Naive thymus-derived CD4-positive, alpha-beta T cell (primary cell): Measurements from ENCODE around the gene OSBPL6. TPM values are rescaled to one million over a fixed set of nuclear protein-coding genes. Genes with fewer than 3 reads are reported as not detected.

Experiments
- ATAC-seq: fragments of 150-1000 bp; cut with Tn5 transposase; 2 replicates; pipeline ENCODE4 v1.10.0; 2021; ENCODE audit warnings: mild to moderate bottlenecking, moderate library complexity
- CTCF ChIA-PET: fragments of 350-600 bp; sonication (Branson Sonifier 250); formaldehyde crosslinking; loops from one replicate; lab custom pipeline; 2021; ENCODE audit warnings: antibody characterized with exemption; lab: Charles Lee
- POLR2A ChIA-PET: fragments of 350-600 bp; sonication (Branson Sonifier 250); formaldehyde crosslinking; loops from one replicate; lab custom pipeline; 2021; ENCODE audit warnings: antibody characterized with exemption, inconsistent platforms; lab: Charles Lee
- DNase-seq, 9 donors: peaks; one replicate each; pipeline versions ENCODE4 v3.0.0 to v3.0.0-alpha.2; 2020 to 2022; ENCODE audit warnings: mixed read lengths in 1 of 9
- H3K27ac ChIP-seq: one replicate; pipeline ENCODE4 v1.7.0; 2013; ENCODE audit warnings: mild to moderate bottlenecking, low read depth, low read length, moderate library complexity
- H3K27me3 ChIP-seq, 2 donors: one replicate each; pipeline ENCODE4 v1.7.0; 2013; ENCODE audit warnings: low read length in 2 of 2, mild to moderate bottlenecking in 2 of 2, moderate library complexity in 2 of 2; ENCODE audit not compliant: control insufficient read depth in 2 of 2, insufficient read depth in 2 of 2
- H3K36me3 ChIP-seq, 3 experiments: 1 replicate in 2 of 3; 2 replicates in 1 of 3; pipeline ENCODE4 v1.7.0; 2013; ENCODE audit warnings: low read length in 3 of 3, mild to moderate bottlenecking in 3 of 3, moderate library complexity in 1 of 3; ENCODE audit not compliant: insufficient read depth in 3 of 3, control insufficient read depth in 2 of 3
- H3K4me1 ChIP-seq, 2 donors: one replicate each; pipeline ENCODE4 v1.7.0; 2013; ENCODE audit warnings: low read length in 2 of 2, mild to moderate bottlenecking in 2 of 2, moderate library complexity in 1 of 2; ENCODE audit not compliant: control insufficient read depth in 2 of 2, insufficient read depth in 2 of 2
- H3K4me3 ChIP-seq: 2 replicates; pipeline ENCODE4 v1.7.0; 2013; ENCODE audit warnings: mild to moderate bottlenecking, low read length
- H3K9me3 ChIP-seq, 3 experiments: 1 replicate in 2 of 3; 2 replicates in 1 of 3; pipeline ENCODE4 v1.7.0; 2013; ENCODE audit warnings: low read length in 3 of 3; ENCODE audit not compliant: control insufficient read depth in 2 of 3
- H3K27ac Mint-ChIP-seq, 9 donors: one replicate each; pipeline ENCODE4 v1.8.0; 2020 to 2022; ENCODE audit warnings: mixed read lengths in 9 of 9, mild to moderate bottlenecking in 8 of 9, moderate library complexity in 5 of 9, inconsistent platforms in 2 of 9
- H3K27me3 Mint-ChIP-seq, 5 donors: one replicate each; pipeline ENCODE4 v1.8.0; 2021 to 2022; ENCODE audit warnings: mixed read lengths in 5 of 5, mild to moderate bottlenecking in 1 of 5
- H3K36me3 Mint-ChIP-seq, 5 donors: one replicate each; pipeline ENCODE4 v1.8.0; 2020 to 2022; ENCODE audit warnings: mixed read lengths in 5 of 5, mild to moderate bottlenecking in 3 of 5, inconsistent platforms in 1 of 5
- H3K4me1 Mint-ChIP-seq, 7 donors: one replicate each; pipeline ENCODE4 v1.8.0; 2020 to 2022; ENCODE audit warnings: mixed read lengths in 7 of 7, mild to moderate bottlenecking in 3 of 7, inconsistent platforms in 1 of 7
- H3K4me3 Mint-ChIP-seq, 10 donors: one replicate each; pipeline ENCODE4 v1.8.0; 2020 to 2022; ENCODE audit warnings: mild to moderate bottlenecking in 10 of 10, mixed read lengths in 10 of 10, moderate library complexity in 6 of 10, inconsistent platforms in 2 of 10
- H3K9me3 Mint-ChIP-seq, 11 donors: one replicate each; pipeline ENCODE4 v1.8.0; 2020 to 2022; ENCODE audit warnings: mixed read lengths in 11 of 11, mild to moderate bottlenecking in 4 of 11, inconsistent platforms in 1 of 11, moderate library complexity in 1 of 11
- intact Hi-C, 2 donors: fragments of 100-400 bp; cut with micrococcal nuclease; formaldehyde crosslinking; loops; one replicate each; pipeline ENCODE4 v1.15.1; 2023
- polyA plus RNA-seq, 2 donors: library from polyadenylated mRNA; unstranded; fragments of 300-500 nt; fragmentation: Illumina TruSeq; gene quantifications; one replicate each; pipeline ENCODE4 v1.2.3, GENCODE V29; 2021
- total RNA-seq, 6 experiments: library from RNA in 5 of 6; stranded (reverse) in 5 of 6; gene quantifications; 1 replicate in 5 of 6; 2 replicates in 1 of 6; pipeline ENCODE4 v1.2.3 and lab custom pipeline; 2021 to 2026

Gene OSBPL6
- total and polyA plus RNA-seq, 7 experiments from 2014 or later: 0.05 to 1.1 (median 0.48) TPM; not detected in 2

DNA sequence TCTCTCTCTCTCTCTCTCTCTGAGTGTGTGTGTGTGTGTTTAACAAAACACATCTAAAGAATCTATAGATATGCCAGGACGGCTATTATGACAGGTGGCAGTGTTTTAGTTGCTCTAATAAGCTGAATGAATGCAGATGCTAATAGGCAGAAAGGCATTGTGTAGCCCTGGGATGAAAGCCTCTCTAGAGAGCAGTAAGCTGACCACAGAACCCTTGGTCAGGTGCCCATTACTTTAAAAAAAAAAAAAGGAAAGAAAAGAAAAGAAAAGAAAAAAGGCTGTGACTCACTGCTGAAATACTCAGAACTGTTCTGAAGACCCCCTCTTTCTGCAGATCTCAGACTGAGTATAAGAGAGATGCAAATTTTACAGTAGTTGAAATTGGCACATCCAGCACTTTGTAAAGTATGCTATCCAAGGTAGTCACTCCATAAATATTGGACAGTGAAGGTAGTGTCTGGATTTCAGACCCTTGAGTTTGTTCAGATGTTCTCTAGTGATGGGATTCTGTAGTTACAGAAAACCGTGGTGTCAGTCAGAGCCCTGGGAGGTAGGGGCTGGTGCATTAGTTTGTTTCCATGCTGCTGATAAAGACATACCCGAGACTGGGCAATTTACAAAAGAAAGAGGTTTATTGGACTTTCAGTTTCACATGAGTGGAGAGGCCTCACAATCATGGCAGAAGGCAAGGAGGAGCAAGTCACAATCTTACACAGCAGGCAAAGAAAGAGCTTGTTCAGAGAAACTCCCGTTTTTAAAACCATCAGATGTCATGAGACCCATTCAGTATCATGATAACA, 30.9 kb downstream of the OSBPL6 start:
- intact Hi-C loops: no loop called here
- ChIA-PET CTCF (no interaction called here), POLR2A (no interaction called here)
- no peaks in the 10 kb centered on the region for H3K4me1 ChIP-seq
- Mint-ChIP-seq H3K4me3 (no peak overlapping the region), H3K27ac (no peak overlapping the region), H3K4me1 (no peaks in the 10 kb centered on the region), H3K9me3 (no peaks in the 10 kb centered on the region), H3K36me3 (no peaks in the 10 kb centered on the region), H3K27me3 (peaks cover 24 to 46% (median 40%) of the 10 kb centered on the region in 5 donors)
- no peak overlapping the region for H3K27ac ChIP-seq
- H3K9me3 ChIP-seq: no peaks in the 10 kb centered on the region
- no peaks in the 10 kb centered on the region for H3K36me3 ChIP-seq
- no peak overlapping the region for H3K4me3 ChIP-seq
- DNase-seq: no peak
- no peak for ATAC-seq
- H3K27me3 ChIP-seq: no peaks in the 10 kb centered on the region

DNA sequence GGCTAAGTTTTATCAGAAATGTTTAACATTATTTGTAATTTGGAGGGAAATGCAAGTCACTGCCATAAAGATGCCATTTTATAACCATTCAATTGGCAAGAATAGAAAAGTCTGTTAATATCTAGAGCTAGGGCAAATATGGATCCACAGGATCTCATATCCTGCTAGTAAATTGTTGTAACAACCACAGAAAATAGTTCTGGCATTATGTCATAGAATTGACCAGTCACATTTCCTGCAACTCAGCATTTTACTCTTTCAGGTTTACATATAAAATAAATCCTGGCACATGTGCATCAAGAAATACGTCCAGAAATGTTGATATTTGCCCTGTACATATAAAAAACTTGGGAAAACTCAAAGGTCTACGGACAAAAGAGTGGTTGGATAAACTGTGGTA, 32.9 kb downstream of the OSBPL6 start:
- no peak overlapping the region for H3K4me3 ChIP-seq
- Mint-ChIP-seq H3K27ac (no peak overlapping the region), H3K9me3 (no peaks in the 10 kb centered on the region), H3K27me3 (peaks cover 17 to 34% (median 31%) of the 10 kb centered on the region in 5 donors), H3K4me1 (peaks cover 0 to 3% (median 0%) of the 10 kb centered on the region in 7 donors), H3K4me3 (no peak overlapping the region), H3K36me3 (no peaks in the 10 kb centered on the region)
- no peaks in the 10 kb centered on the region for H3K9me3 ChIP-seq
- no peak for ATAC-seq
- H3K4me1 ChIP-seq: no peaks in the 10 kb centered on the region
- DNase-seq: no peak
- CTCF ChIA-PET: no interaction called here
- H3K27me3 ChIP-seq: no peaks in the 10 kb centered on the region
- H3K27ac ChIP-seq: no peak overlapping the region
- POLR2A ChIA-PET: no interaction called here
- H3K36me3 ChIP-seq: no peaks in the 10 kb centered on the region
- intact Hi-C loops: no loop called here

DNA sequence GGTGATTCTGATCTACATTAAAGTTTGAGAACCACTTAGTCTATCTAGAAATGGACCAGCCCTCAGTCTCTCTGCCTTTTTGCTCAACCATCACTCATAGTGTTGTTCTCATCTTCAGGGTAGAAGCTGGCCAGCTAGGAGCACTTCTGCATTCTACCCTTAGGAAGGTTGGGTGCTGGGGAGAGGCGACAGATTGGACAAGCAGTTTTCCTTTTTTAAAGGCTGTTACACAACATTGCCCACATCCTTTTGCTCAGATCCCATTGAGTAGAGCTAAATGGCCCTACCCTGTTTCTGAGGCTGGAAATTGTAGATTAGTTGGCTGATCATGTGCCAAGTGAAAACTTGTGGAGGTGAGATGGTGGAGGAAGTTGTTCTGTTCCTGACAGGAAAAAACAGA, 35.6 kb downstream of the OSBPL6 start:
- POLR2A ChIA-PET: no interaction called here
- H3K4me3 ChIP-seq: no peak overlapping the region
- peaks cover 1 to 25% (median 17%) of the 10 kb centered on the region in 5 donors for H3K27me3 Mint-ChIP-seq
- no peak overlapping the region for H3K27ac Mint-ChIP-seq
- H3K36me3 Mint-ChIP-seq: no peaks in the 10 kb centered on the region
- ATAC-seq (no peak), DNase-seq (no peak)
- H3K9me3 ChIP-seq: no peaks in the 10 kb centered on the region
- H3K4me3 Mint-ChIP-seq: no peak overlapping the region
- intact Hi-C loops: no loop called here
- H3K27me3 ChIP-seq: no peaks in the 10 kb centered on the region
- no peak overlapping the region for H3K27ac ChIP-seq
- H3K4me1 Mint-ChIP-seq: peaks cover 0 to 3% (median 0%) of the 10 kb centered on the region in 7 donors
- no peaks in the 10 kb centered on the region for H3K9me3 Mint-ChIP-seq
- H3K36me3 ChIP-seq: no peaks in the 10 kb centered on the region
- CTCF ChIA-PET: no interaction called here
- no peaks in the 10 kb centered on the region for H3K4me1 ChIP-seq

DNA sequence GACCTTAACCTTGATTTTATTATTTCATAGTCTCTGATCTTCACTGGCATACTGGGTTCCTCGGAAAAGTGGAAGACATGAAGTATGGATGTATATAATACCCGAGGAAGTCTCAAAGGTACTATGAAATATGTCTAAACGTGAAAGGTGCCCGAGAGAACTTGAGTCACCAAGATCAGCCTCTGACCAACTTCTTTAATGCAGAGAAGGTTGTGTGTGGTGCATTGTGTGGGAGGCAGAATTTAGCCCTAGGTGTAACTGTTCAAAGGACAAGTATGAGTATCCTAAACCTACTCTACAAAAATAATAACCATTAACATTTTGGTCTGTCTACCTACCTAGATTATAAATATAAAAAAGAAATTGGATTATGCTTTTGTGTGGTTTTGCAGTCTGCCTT, 36.1 kb downstream of the OSBPL6 start:
- no peak for DNase-seq

DNA sequence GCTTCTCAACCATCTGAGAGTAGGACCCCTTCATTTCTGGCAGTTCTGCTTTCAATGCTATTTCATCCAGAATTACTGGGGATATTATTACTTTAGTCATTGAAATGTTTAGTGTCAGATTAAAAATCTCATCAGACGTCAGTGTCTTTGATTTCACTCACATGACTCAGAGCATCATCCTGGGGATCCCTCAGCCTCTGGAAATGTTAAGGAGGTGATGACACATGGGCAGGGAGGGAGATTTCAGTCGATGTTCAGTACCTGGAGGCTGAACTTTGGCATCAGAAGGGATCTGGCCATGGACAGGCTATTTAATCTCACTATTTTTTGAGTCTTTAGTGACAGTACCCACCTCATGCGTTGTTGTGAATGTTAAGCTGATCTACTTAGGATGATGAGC, 39.1 kb downstream of the OSBPL6 start:
- no peaks in the 10 kb centered on the region for H3K9me3 ChIP-seq
- no peak overlapping the region for H3K4me3 ChIP-seq
- no peak for ATAC-seq
- H3K36me3 ChIP-seq: no peaks in the 10 kb centered on the region
- no peaks in the 10 kb centered on the region for H3K27me3 ChIP-seq
- H3K4me1 ChIP-seq: no peaks in the 10 kb centered on the region
- no peaks in the 10 kb centered on the region for H3K9me3 Mint-ChIP-seq
- H3K27ac ChIP-seq: no peak overlapping the region
- no peak overlapping the region for H3K4me3 Mint-ChIP-seq
- POLR2A ChIA-PET: no interaction called here
- intact Hi-C loops: no loop called here
- peaks cover 0 to 3% (median 0%) of the 10 kb centered on the region in 7 donors for H3K4me1 Mint-ChIP-seq
- H3K36me3 Mint-ChIP-seq: no peaks in the 10 kb centered on the region
- DNase-seq: no peak
- peaks cover 5 to 20% (median 15%) of the 10 kb centered on the region in 5 donors for H3K27me3 Mint-ChIP-seq
- no peak overlapping the region for H3K27ac Mint-ChIP-seq
- CTCF ChIA-PET: no interaction called here

More for the DNA sequence above, 36.1 kb downstream of the OSBPL6 start:
- Mint-ChIP-seq H3K27ac (no peak overlapping the region), H3K9me3 (no peaks in the 10 kb centered on the region), H3K36me3 (no peaks in the 10 kb centered on the region), H3K4me3 (no peak overlapping the region), H3K4me1 (peaks cover 0 to 3% (median 0%) of the 10 kb centered on the region in 7 donors), H3K27me3 (peaks cover 0 to 21% (median 13%) of the 10 kb centered on the region in 5 donors)
- ChIA-PET CTCF (no interaction called here), POLR2A (no interaction called here)
- Histone ChIP-seq H3K27ac (no peak overlapping the region), H3K27me3 (no peaks in the 10 kb centered on the region), H3K36me3 (no peaks in the 10 kb centered on the region), H3K9me3 (no peaks in the 10 kb centered on the region), H3K4me1 (no peaks in the 10 kb centered on the region), H3K4me3 (no peak overlapping the region)
- ATAC-seq: no peak
- intact Hi-C loops: no loop called here

DNA sequence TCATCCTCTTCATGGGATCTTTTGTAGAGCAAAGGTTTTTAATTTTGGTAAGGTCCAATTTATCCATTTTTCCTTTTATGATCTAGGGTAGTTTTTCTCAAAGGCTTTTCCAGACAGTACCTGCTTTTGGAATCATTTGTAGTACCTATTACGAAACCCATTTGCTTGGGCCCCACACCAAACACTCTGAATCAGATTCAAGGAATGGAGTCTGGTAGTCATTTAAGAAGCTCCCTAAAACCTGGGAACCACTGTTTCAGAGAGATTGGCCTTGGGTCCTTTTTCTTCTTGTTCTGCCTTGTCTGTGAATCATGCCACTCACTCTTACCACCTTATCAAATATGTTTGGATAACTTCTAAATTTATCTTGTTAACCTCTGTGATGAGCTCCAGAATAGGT, 40.3 kb downstream of the OSBPL6 start:
- H3K4me1 ChIP-seq: no peaks in the 10 kb centered on the region
- intact Hi-C loops: no loop called here
- CTCF ChIA-PET: no interaction called here

More for the DNA sequence above, 40.3 kb downstream of the OSBPL6 start:
- H3K27ac ChIP-seq: no peak overlapping the region
- Mint-ChIP-seq H3K4me1 (peaks cover 0 to 3% (median 0%) of the 10 kb centered on the region in 7 donors), H3K4me3 (no peak overlapping the region), H3K36me3 (no peaks in the 10 kb centered on the region), H3K27ac (no peak overlapping the region), H3K27me3 (peaks cover 5 to 20% (median 16%) of the 10 kb centered on the region in 5 donors), H3K9me3 (no peaks in the 10 kb centered on the region)
- no peaks in the 10 kb centered on the region for H3K27me3 ChIP-seq
- DNase-seq (no peak), ATAC-seq (no peak)
- H3K36me3 ChIP-seq: no peaks in the 10 kb centered on the region
- no peaks in the 10 kb centered on the region for H3K9me3 ChIP-seq
- H3K4me3 ChIP-seq: no peak overlapping the region
- POLR2A ChIA-PET: no interaction called here
